ENCODE measurements around the gene HSFX4. TPM values are rescaled to one million over a fixed set of nuclear protein-coding genes. Genes with fewer than 3 reads are reported as not detected.

The HSFX4 gene
- total and polyA plus RNA-seq, 2 of the 13 experiments (the other 11 are each of a cell fraction or from before 2014, with no cell fraction given), result not detected

DNA sequence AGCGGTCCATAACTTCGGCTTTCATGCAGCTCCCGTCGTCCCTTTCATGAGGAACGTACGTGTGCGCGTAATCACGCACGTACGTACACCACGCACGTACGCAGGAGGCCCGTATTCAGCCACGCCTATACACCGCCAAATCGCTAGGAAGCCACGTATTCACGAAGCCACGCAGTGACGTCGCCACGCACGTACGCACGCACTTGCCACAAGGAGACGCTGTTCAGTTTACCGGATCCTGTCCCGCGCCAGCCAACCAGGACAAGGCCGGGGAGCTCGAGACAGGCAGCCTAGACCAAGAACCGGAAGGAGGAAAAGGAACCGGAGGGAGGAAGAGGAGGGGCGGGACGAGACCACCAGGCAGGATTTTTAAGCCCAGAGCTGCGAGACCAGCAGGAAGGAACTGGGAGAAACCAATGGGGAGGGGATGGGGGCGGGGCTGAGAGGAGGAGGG is 9.1 kb downstream of the HSFX4 start, which contains the start of gene EOLA2 (continued):
- TF ChIP-seq ZNF552 (CRISPR knock-in tag; IDR thresholded peaks at IDR 0.05; ENCODE audit: borderline replicate concordance) (no peak), CENPT (CRISPR knock-in tag; IDR thresholded peaks at IDR 0.05; ENCODE audit: low read depth) (no peak), ZNF761 (CRISPR knock-in tag; conservative IDR thresholded peaks at IDR 0.05) (no peak), ATAD3A (CRISPR knock-in tag; IDR thresholded peaks at IDR 0.05) (no peak), PAF1 (CRISPR knock-in tag; IDR thresholded peaks at IDR 0.05) (no peak), LCORL (IDR thresholded peaks at IDR 0.05) (no peak), LCORL (CRISPR knock-in tag; IDR thresholded peaks at IDR 0.05) (peak; percentile 32; the same call in 1 of the 2 replicates), NFIC (IDR thresholded peaks at IDR 0.05; ENCODE audit: low read length) (no peak), PHB2 (IDR thresholded peaks at IDR 0.05; ENCODE audit: partially characterized antibody) (no peak), MED1 (CRISPR knock-in tag; IDR thresholded peaks at IDR 0.05) (peak; percentile 62; the same call in 1 of the 2 replicates), ZNF563 (CRISPR knock-in tag; IDR thresholded peaks at IDR 0.05) (no peak), MEIS1 (CRISPR knock-in tag; IDR thresholded peaks at IDR 0.05; ENCODE audit: borderline replicate concordance) (peak; percentile 42; the same call in 1 of the 2 replicates), ZNF879 (CRISPR knock-in tag; IDR thresholded peaks at IDR 0.05) (no peak), ZNF331 (CRISPR knock-in tag; IDR thresholded peaks at IDR 0.05) (0 out of 2 replicates have a peak, but pooled peaks have one; percentile 13), ZNF775 (CRISPR knock-in tag; IDR thresholded peaks at IDR 0.05; ENCODE audit: borderline replicate concordance) (no peak), MIER2 (CRISPR knock-in tag; IDR thresholded peaks at IDR 0.05) (no peak), CEBPZ (IDR thresholded peaks at IDR 0.05; ENCODE audit: low read length) (no peak), HNRNPL (IDR thresholded peaks at IDR 0.05; ENCODE audit: low read depth, low read length) (no peak), ZNF660 (CRISPR knock-in tag; IDR thresholded peaks at IDR 0.05; ENCODE audit: borderline replicate concordance, low read depth) (no peak), ARID2 (CRISPR knock-in tag; IDR thresholded peaks at IDR 0.05; ENCODE audit: borderline replicate concordance) (no peak), ZBTB1 (CRISPR knock-in tag; IDR thresholded peaks at IDR 0.05; ENCODE audit: borderline replicate concordance) (no peak), TAF1 (CRISPR knock-in tag; IDR thresholded peaks at IDR 0.05) (0 out of 2 replicates have a peak, but pooled peaks have one; percentile 50), ZBTB33 (CRISPR knock-in tag; IDR thresholded peaks at IDR 0.05) (no peak), SRY (CRISPR knock-in tag; IDR thresholded peaks at IDR 0.05) (no peak), ZNF605 (CRISPR knock-in tag; IDR thresholded peaks at IDR 0.05) (no peak)
- TF ChIP-seq, protein P1, sequence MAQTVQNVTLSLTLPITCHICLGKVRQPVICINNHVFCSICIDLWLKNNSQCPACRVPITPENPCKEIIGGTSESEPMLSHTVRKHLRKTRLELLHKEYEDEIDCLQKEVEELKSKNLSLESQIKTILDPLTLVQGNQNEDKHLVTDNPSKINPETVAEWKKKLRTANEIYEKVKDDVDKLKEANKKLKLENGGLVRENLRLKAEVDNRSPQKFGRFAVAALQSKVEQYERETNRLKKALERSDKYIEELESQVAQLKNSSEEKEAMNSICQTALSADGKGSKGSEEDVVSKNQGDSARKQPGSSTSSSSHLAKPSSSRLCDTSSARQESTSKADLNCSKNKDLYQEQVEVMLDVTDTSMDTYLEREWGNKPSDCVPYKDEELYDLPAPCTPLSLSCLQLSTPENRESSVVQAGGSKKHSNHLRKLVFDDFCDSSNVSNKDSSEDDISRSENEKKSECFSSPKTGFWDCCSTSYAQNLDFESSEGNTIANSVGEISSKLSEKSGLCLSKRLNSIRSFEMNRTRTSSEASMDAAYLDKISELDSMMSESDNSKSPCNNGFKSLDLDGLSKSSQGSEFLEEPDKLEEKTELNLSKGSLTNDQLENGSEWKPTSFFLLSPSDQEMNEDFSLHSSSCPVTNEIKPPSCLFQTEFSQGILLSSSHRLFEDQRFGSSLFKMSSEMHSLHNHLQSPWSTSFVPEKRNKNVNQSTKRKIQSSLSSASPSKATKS (CRISPR knock-in tag; IDR thresholded peaks at IDR 0.05), result no peak

All from HepG2 (cell line).